ENCODE data around the gene MCCC1.
"Not testable (repeated sequence)": the region's sequence is repeated elsewhere in the genome, so short reads cannot be mapped to it uniquely, and the experiment has no call there.

MCCC1 gene

DNA sequence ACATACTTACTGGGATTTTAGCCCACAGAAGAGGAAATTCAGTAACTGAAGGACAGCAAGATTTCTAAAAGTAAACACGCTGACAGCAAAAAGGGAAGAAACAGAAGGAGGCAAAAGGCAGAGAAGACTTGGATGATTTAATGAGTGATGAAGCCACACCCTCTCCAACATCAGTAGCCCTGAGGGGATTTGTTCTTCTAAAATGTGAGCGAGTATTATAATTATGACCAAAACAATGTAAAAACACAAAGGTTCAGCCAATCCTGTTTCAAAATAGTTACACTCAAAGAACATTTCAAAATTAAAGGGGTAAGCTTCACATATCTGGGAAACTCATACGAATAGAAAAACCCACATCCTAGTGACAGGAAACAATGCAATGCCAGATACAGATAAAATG, 25.0 kb downstream of the MCCC1 start:
- H3K4me3 ChIP-seq (ENCODE audit: low read depth, low read length), result no peak overlapping the region
- peak overlapping the region; percentile 8 for H3K27ac ChIP-seq
- H3K36me3 ChIP-seq (replicated peaks), result peaks cover 2% of the 10 kb centered on the region
- DNase-seq, result no peak
- in situ Hi-C loops (cut with HindIII; ENCODE audit: low pct_ligation_motif_present, low sequenced_read_pairs), result no loop called here
- TF ChIP-seq, protein P1, sequence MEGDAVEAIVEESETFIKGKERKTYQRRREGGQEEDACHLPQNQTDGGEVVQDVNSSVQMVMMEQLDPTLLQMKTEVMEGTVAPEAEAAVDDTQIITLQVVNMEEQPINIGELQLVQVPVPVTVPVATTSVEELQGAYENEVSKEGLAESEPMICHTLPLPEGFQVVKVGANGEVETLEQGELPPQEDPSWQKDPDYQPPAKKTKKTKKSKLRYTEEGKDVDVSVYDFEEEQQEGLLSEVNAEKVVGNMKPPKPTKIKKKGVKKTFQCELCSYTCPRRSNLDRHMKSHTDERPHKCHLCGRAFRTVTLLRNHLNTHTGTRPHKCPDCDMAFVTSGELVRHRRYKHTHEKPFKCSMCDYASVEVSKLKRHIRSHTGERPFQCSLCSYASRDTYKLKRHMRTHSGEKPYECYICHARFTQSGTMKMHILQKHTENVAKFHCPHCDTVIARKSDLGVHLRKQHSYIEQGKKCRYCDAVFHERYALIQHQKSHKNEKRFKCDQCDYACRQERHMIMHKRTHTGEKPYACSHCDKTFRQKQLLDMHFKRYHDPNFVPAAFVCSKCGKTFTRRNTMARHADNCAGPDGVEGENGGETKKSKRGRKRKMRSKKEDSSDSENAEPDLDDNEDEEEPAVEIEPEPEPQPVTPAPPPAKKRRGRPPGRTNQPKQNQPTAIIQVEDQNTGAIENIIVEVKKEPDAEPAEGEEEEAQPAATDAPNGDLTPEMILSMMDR (IDR thresholded peaks at IDR 0.05; ENCODE audit: low read depth, low read length, missing control alignments), result no peak
- H3K27me3 ChIP-seq (replicated peaks), result no peaks in the 10 kb centered on the region

- TF ChIP-seq, protein P1 (IDR thresholded peaks at IDR 0.05; ENCODE audit: low read depth, low read length, missing control alignments), result no peak
- peak; percentile 16 for DNase-seq
- no peaks in the 10 kb centered on the region for H3K27me3 ChIP-seq (replicated peaks)
- H3K27ac ChIP-seq, result peak overlapping the region; percentile 8
- in situ Hi-C loops (cut with HindIII; ENCODE audit: low pct_ligation_motif_present, low sequenced_read_pairs), result no loop called here
- H3K4me3 ChIP-seq (ENCODE audit: low read depth, low read length), result no peak overlapping the region
- no peaks in the 10 kb centered on the region for H3K36me3 ChIP-seq (replicated peaks)
Measured at GRCh38 chr3:183073839-183074238, 25.5 kb downstream of the MCCC1 start.

- H3K27me3 ChIP-seq (replicated peaks), result no peaks in the 10 kb centered on the region
- H3K36me3 ChIP-seq (replicated peaks), result no peaks in the 10 kb centered on the region
- no peak overlapping the region for H3K4me3 ChIP-seq (ENCODE audit: low read depth, low read length)
- no peak for DNase-seq
- TF ChIP-seq, protein P1 (IDR thresholded peaks at IDR 0.05; ENCODE audit: low read depth, low read length, missing control alignments), result no peak
- no peak overlapping the region for H3K27ac ChIP-seq
- in situ Hi-C loops (cut with HindIII; ENCODE audit: low pct_ligation_motif_present, low sequenced_read_pairs), result no loop called here
Measured at GRCh38 chr3:183070892-183071291, 28.4 kb downstream of the MCCC1 start.

DNA sequence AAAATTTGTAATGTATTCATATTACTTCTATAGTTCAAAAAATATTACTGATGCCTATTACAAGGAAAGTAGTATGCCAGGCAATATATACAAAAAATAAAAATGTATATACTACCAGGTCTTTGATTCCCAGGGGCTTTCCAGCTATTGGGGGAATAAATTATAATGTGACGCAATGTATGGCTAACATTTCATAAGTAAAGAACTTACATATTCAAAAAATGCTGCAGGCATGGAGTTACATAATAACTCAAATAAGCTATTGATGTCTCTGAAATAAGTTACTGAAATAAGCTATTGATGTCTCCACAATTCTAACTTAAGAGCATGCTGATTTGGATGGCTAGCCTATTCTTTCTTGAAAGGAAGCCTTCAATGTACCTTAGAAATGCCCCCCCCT, 30.2 kb downstream of the MCCC1 start:
- in situ Hi-C loops (cut with HindIII; ENCODE audit: low pct_ligation_motif_present, low sequenced_read_pairs), result no loop called here
- TF ChIP-seq, protein P1 (IDR thresholded peaks at IDR 0.05; ENCODE audit: low read depth, low read length, missing control alignments), result no peak
- Histone ChIP-seq H3K27ac (no peak overlapping the region), H3K4me3 (ENCODE audit: low read depth, low read length) (no peak overlapping the region), H3K36me3 (replicated peaks) (no peaks in the 10 kb centered on the region), H3K27me3 (replicated peaks) (no peaks in the 10 kb centered on the region)
- no peak for DNase-seq

GRCh38 chr3:183066891-183067290, 32.4 kb downstream of the MCCC1 start:
- H3K36me3 ChIP-seq (replicated peaks); in situ Hi-C loops (cut with HindIII; ENCODE audit: low pct_ligation_motif_present, low sequenced_read_pairs); DNase-seq; H3K4me3 ChIP-seq (ENCODE audit: low read depth, low read length); H3K27me3 ChIP-seq (replicated peaks); H3K27ac ChIP-seq: not testable (repeated sequence)

- TF ChIP-seq, protein P1 (IDR thresholded peaks at IDR 0.05; ENCODE audit: low read depth, low read length, missing control alignments), result no peak
- H3K4me3 ChIP-seq (ENCODE audit: low read depth, low read length), result no peak overlapping the region
- no peak overlapping the region for H3K27ac ChIP-seq
- H3K27me3 ChIP-seq (replicated peaks), result no peaks in the 10 kb centered on the region
- no peaks in the 10 kb centered on the region for H3K36me3 ChIP-seq (replicated peaks)
- DNase-seq, result no peak
- in situ Hi-C loops (cut with HindIII; ENCODE audit: low pct_ligation_motif_present, low sequenced_read_pairs), result no loop called here
Measured at GRCh38 chr3:183064475-183064874, 34.8 kb downstream of the MCCC1 start.

All from brain microvascular endothelial cell (primary cell).